ENCODE measurements around the gene XXYLT1.

- no peak for TF ChIP-seq CTCF (IDR thresholded peaks at IDR 0.05)
- TF ChIP-seq EZH2phosphoT487 (IDR thresholded peaks at IDR 0.05): no peak
- TF ChIP-seq EZH2 (IDR thresholded peaks at IDR 0.05): no peak
These were observed 86.1 kb downstream of the XXYLT1 start for GRCh38 chr3:195184716-195185421.
